Osteocyte (in vitro differentiated cells): ENCODE data around the gene OR13C5. TPM values are rescaled to one million over a fixed set of nuclear protein-coding genes. Genes with fewer than 3 reads are reported as not detected.
"Not testable (repeated sequence)": the region's sequence is repeated elsewhere in the genome, so short reads cannot be mapped to it uniquely, and the experiment has no call there.

ENCODE experiments used
- DNase-seq: peaks from one replicate; pipeline ENCODE4 v3.0.0; 2021; ENCODE audit warnings: mixed read lengths; ENCODE audit not compliant: unreplicated experiment; ENCODE audit errors: extremely low spot score
- H3K27ac Mint-ChIP-seq: one replicate; pipeline ENCODE4 v1.8.0; 2021; ENCODE audit warnings: mild to moderate bottlenecking, mixed read lengths; ENCODE audit not compliant: unreplicated experiment
- H3K27me3 Mint-ChIP-seq: one replicate; pipeline ENCODE4 v1.8.0; 2021; ENCODE audit warnings: mixed read lengths; ENCODE audit not compliant: unreplicated experiment
- H3K36me3 Mint-ChIP-seq: one replicate; pipeline ENCODE4 v1.8.0; 2021; ENCODE audit warnings: mixed read lengths; ENCODE audit not compliant: unreplicated experiment
- H3K4me1 Mint-ChIP-seq: one replicate; pipeline ENCODE4 v1.8.0; 2021; ENCODE audit warnings: mixed read lengths; ENCODE audit not compliant: unreplicated experiment
- H3K4me3 Mint-ChIP-seq: one replicate; pipeline ENCODE4 v1.8.0; 2021; ENCODE audit warnings: mild to moderate bottlenecking, moderate library complexity, mixed read lengths; ENCODE audit not compliant: unreplicated experiment
- H3K9me3 Mint-ChIP-seq: one replicate; pipeline ENCODE4 v1.8.0; 2021; ENCODE audit warnings: mixed read lengths; ENCODE audit not compliant: unreplicated experiment
- total RNA-seq: library from RNA; stranded (reverse); gene quantifications from 2 replicates; pipeline ENCODE4 v1.2.1, GENCODE V29; 2021
- TF ChIP-seq, protein P1 (sequence below): fragments of 200-600 bp; sonication (generic); IDR thresholded peaks from 2 replicates; pipeline ENCODE4 v1.5.0; 2021; ENCODE audit warnings: antibody characterized with exemption, mild to moderate bottlenecking, moderate library complexity

Gene OR13C5
- total RNA-seq, 1 donor from 2014 or later = not detected

DNA sequence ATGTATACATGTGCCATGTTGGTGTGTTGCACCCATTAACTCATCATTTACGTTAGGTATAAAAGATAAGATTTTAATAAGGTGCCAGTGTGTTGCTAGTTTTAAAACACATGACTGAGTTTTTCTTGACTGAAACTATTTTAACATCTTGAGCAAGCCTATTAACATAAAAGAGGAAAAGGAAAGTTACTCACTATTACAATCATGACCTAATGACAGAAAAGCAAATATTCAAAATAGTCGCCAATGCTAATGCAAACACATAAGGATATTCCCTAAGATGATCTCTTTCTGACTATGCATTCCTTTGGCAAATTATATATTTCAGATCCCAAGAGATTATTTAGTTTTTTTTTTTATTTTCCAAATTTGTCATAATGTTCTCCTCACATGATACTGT lies 12.0 kb upstream of the OR13C5 start:
- Mint-ChIP-seq H3K27me3 (peaks cover 8% of the 10 kb centered on the region), H3K36me3 (no peaks in the 10 kb centered on the region), H3K27ac (no peak overlapping the region), H3K4me3 (no peak overlapping the region), H3K4me1 (no peaks in the 10 kb centered on the region), H3K9me3 (no peaks in the 10 kb centered on the region)
- no peak for DNase-seq
- TF ChIP-seq, protein P1, sequence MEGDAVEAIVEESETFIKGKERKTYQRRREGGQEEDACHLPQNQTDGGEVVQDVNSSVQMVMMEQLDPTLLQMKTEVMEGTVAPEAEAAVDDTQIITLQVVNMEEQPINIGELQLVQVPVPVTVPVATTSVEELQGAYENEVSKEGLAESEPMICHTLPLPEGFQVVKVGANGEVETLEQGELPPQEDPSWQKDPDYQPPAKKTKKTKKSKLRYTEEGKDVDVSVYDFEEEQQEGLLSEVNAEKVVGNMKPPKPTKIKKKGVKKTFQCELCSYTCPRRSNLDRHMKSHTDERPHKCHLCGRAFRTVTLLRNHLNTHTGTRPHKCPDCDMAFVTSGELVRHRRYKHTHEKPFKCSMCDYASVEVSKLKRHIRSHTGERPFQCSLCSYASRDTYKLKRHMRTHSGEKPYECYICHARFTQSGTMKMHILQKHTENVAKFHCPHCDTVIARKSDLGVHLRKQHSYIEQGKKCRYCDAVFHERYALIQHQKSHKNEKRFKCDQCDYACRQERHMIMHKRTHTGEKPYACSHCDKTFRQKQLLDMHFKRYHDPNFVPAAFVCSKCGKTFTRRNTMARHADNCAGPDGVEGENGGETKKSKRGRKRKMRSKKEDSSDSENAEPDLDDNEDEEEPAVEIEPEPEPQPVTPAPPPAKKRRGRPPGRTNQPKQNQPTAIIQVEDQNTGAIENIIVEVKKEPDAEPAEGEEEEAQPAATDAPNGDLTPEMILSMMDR = no peak

DNA sequence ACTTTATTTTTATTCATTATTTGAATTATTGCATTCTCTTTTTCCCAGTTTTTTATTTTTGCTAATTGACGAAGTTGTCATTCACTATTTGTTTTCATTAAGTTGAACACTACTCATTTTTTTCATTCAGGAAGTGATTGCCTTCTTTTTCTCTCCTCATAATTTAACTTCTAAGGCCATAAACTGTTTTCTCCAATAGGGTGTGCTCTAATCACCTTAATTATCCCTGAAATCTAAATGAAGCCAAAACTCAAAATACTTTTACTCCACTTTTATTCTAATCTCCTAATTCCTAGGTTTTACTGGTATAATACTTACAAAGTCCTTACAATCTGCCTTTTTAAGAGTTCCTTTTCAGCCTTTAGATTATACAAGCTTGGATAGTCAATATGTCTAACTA lies 9.1 kb upstream of the OR13C5 start:
- TF ChIP-seq, protein P1 = peak; percentile 32
- no peaks in the 10 kb centered on the region for H3K36me3 Mint-ChIP-seq
- peaks cover 16% of the 10 kb centered on the region for H3K27me3 Mint-ChIP-seq
- H3K27ac Mint-ChIP-seq = no peak overlapping the region
- H3K4me3 Mint-ChIP-seq = no peak overlapping the region
- DNase-seq = no peak
- H3K4me1 Mint-ChIP-seq = no peaks in the 10 kb centered on the region
- H3K9me3 Mint-ChIP-seq = no peaks in the 10 kb centered on the region

- H3K4me3 Mint-ChIP-seq = no peak overlapping the region
- no peaks in the 10 kb centered on the region for H3K9me3 Mint-ChIP-seq
- H3K36me3 Mint-ChIP-seq = no peaks in the 10 kb centered on the region
- H3K27me3 Mint-ChIP-seq = peaks cover 13% of the 10 kb centered on the region
- no peaks in the 10 kb centered on the region for H3K4me1 Mint-ChIP-seq
- no peak for DNase-seq
- TF ChIP-seq, protein P1 = no peak
- H3K27ac Mint-ChIP-seq = no peak overlapping the region
Measured at GRCh38 chr9:104606152-104606551, 6.9 kb upstream of the OR13C5 start.

DNA sequence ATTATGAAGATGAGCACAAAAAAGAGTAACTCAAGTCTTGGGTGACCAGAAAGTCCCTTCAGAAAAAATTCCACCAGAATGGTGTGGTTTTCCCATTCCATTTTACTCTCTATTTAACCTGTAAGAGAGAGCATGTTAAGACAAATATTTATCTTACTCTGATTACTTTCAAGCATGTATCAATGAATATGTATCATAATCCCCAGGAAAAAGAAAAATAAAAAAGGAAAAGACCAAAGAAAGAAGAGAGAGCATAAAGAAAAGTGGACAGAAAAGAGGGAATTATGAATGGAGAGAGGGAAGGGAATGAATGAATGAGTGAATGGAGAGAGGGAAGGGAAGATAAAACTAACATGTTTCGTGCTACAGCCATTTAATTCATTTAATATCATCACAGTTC lies 6.3 kb upstream of the OR13C5 start, which contains the start of gene OR13C2:
Gene OR13C2, minus strand, starts transcription at position 101 of the 400 bp plus-strand sequence. Its CDS starts 0 bp downstream, at position 101.
- H3K27me3 Mint-ChIP-seq = peaks cover 13% of the 10 kb centered on the region
- not testable (repeated sequence) for H3K36me3 Mint-ChIP-seq, H3K4me1 Mint-ChIP-seq, H3K9me3 Mint-ChIP-seq, H3K27ac Mint-ChIP-seq, DNase-seq, H3K4me3 Mint-ChIP-seq

GRCh38 chr9:104604801-104605200 lies 5.6 kb upstream of the OR13C5 start:
- H3K4me1 Mint-ChIP-seq = no peaks in the 10 kb centered on the region
- TF ChIP-seq, protein P1 = no peak
- H3K27me3 Mint-ChIP-seq = peaks cover 13% of the 10 kb centered on the region
- no peak overlapping the region for H3K27ac Mint-ChIP-seq
- no peaks in the 10 kb centered on the region for H3K9me3 Mint-ChIP-seq
- no peak overlapping the region for H3K4me3 Mint-ChIP-seq
- H3K36me3 Mint-ChIP-seq = no peaks in the 10 kb centered on the region
- DNase-seq = no peak

DNA sequence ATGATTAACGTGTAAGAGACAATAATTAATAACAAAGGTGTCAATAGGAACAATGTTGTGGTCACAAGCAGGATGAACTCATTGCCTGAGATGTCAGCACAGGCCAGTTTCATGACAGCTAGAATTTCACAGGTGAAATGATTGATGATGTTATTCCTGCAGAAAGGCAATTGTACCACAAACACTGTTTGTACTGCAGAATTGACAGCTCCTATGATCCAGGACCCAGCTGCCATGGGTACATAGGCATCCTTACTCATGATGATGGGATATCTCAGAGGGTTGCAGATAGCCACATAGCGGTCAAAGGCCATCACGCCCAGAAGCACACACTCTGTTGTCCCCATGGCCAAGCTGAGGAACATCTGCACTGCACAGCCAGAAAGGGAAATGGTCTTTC lies 464 bp downstream of the OR13C5 start:
- not testable (repeated sequence) for H3K4me1 Mint-ChIP-seq, H3K9me3 Mint-ChIP-seq, H3K27me3 Mint-ChIP-seq, H3K4me3 Mint-ChIP-seq, DNase-seq, H3K27ac Mint-ChIP-seq, H3K36me3 Mint-ChIP-seq
